Thyroid gland (tissue), 4 donors: Measurements from ENCODE around the gene SERPINA5.

Experiments
- POLR2A ChIP-seq, 2 donors: fragments of 450-650 bp; IDR thresholded peaks; one replicate each; pipeline ENCODE4 v1.6.1; 2017; ENCODE audit warnings: antibody characterized with exemption in 2 of 2, mild to moderate bottlenecking in 2 of 2, moderate library complexity in 1 of 2
- TF ChIP-seq, protein P1 (sequence below), 6 experiments: fragments of 200-600 bp in 3 of 6; fragments of 450-650 bp in 3 of 6; sonication (generic) in 3 of 6; IDR thresholded peaks; one replicate each; pipeline ENCODE4 v1.5.1; 2016 to 2019; ENCODE audit warnings: antibody characterized with exemption in 6 of 6, mild to moderate bottlenecking in 2 of 6, inconsistent platforms in 1 of 6, moderate library complexity in 1 of 6

DNA sequence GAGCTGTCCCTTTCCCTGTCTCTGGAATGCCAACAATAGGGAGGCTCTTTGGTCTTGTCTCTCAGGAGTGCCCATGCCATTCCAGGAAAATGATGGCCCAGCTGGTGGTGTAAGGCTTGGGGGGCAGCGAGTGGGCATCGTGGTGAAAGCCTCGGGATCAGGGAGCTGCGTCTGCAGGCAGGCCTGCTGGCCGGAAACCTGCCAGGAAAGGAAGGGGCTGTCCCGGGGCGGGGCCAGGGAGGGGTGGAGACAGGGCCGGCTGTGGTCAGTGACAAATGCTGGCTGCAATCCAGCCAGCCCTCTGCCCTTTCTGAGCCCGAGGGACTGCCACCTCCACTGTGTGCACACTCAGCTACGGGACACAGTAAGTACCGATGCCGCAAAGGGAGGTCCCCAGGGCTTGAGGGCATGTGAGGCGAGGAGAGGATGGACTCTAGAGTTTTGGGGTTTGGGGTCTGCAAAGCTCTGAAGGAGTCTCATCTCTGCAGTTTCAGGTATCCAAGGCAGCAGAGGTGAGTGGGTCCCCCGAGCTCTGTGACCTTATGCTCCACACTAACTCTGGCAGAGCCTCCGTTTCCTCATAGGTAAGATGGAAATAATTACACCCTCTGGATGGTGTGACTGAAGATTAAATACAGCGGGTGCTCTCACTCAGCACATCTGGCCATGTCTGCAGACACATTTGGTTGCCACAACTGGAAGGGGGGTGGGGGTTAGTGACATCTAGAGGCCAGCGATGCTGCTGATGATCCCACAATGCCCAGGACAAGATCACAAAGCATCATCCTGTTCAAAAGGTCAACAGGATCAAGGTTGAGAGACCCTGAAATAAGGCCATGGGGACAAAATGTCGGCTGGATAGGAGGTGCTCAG, at the start of gene SERPINA5:
- TF ChIP-seq, protein P1, sequence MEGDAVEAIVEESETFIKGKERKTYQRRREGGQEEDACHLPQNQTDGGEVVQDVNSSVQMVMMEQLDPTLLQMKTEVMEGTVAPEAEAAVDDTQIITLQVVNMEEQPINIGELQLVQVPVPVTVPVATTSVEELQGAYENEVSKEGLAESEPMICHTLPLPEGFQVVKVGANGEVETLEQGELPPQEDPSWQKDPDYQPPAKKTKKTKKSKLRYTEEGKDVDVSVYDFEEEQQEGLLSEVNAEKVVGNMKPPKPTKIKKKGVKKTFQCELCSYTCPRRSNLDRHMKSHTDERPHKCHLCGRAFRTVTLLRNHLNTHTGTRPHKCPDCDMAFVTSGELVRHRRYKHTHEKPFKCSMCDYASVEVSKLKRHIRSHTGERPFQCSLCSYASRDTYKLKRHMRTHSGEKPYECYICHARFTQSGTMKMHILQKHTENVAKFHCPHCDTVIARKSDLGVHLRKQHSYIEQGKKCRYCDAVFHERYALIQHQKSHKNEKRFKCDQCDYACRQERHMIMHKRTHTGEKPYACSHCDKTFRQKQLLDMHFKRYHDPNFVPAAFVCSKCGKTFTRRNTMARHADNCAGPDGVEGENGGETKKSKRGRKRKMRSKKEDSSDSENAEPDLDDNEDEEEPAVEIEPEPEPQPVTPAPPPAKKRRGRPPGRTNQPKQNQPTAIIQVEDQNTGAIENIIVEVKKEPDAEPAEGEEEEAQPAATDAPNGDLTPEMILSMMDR (IDR thresholded peaks at IDR 0.05) = no peak
- no peak for TF ChIP-seq POLR2A (IDR thresholded peaks at IDR 0.05)
